ENCODE data around the gene PAQR4.

The PAQR4 gene

DNA sequence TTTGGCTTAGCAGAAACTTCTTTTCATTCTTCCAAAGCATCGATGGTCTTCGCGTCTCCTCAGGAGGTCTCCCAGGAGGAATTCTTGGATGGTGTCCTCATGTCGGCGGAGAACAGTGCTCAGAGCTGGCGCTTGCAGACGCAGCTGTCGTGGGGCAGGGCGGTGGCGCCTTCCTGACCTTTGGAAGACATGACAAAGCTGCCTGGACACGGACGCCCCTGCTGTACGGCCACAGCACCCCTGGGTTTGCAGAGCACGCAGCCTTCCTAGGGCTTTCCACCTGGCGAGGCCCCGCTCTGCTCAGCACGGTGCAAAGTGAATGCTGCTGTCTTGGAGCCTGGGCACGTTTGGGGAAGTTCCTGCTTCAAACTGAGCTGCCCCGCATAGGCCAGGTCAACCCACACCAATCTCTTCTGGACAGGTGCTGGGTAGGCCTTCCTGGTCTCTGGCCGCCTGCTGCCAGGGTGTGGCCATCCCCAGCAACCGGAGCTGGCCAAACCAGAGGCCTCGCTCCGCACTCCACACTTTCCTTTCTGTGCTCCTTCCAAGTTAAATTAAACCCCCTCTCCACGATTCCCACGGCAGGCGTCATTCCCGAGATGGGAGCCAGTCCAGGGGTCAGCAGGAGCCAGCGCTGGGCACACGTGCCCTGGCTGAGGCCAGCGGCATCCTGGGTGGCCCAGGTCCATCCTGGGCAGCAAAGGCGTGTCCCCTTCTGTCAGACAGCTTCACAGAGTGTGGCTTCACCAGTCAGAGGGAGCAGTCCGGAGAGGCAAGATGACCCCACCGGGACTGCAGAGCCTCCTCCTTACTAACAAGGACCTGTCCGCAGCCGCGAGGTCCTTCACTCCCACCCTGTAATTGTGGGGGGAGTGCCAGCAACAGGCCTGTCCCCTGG, 20.1 kb upstream of the PAQR4 start:
- TF ChIP-seq, protein P1, sequence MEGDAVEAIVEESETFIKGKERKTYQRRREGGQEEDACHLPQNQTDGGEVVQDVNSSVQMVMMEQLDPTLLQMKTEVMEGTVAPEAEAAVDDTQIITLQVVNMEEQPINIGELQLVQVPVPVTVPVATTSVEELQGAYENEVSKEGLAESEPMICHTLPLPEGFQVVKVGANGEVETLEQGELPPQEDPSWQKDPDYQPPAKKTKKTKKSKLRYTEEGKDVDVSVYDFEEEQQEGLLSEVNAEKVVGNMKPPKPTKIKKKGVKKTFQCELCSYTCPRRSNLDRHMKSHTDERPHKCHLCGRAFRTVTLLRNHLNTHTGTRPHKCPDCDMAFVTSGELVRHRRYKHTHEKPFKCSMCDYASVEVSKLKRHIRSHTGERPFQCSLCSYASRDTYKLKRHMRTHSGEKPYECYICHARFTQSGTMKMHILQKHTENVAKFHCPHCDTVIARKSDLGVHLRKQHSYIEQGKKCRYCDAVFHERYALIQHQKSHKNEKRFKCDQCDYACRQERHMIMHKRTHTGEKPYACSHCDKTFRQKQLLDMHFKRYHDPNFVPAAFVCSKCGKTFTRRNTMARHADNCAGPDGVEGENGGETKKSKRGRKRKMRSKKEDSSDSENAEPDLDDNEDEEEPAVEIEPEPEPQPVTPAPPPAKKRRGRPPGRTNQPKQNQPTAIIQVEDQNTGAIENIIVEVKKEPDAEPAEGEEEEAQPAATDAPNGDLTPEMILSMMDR (IDR thresholded peaks at IDR 0.05; ENCODE audit: low read depth, low read length): no peak
- H3K4me3 ChIP-seq (ENCODE audit: low read depth, low read length): no peak overlapping the region

- TF ChIP-seq, protein P1 (IDR thresholded peaks at IDR 0.05; ENCODE audit: low read depth, low read length): no peak
- no peak overlapping the region for H3K4me3 ChIP-seq (ENCODE audit: low read depth, low read length)
Measured at GRCh38 chr16:2949705-2950352, 19.3 kb upstream of the PAQR4 start.

DNA sequence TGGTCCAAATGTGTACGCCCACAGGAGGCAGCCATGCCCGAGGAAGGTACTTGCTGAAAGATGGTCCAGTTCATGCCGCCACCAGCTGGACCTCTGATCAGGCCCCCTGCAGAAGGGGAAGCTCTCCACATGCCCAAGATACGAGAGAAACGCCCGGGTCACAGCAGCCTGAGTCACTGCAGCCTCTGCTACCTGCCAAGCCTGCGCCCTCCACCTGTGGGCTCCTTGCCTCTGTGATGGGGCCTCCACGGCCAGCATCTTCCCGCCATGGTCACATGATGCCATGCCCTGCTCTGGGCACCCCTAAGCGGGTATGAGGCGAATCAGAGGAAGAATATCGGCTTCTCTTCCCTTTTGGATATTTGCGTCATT, 18.8 kb upstream of the PAQR4 start:
- H3K4me3 ChIP-seq (ENCODE audit: low read depth, low read length): no peak overlapping the region
- TF ChIP-seq, protein P1 (IDR thresholded peaks at IDR 0.05; ENCODE audit: low read depth, low read length): no peak

DNA sequence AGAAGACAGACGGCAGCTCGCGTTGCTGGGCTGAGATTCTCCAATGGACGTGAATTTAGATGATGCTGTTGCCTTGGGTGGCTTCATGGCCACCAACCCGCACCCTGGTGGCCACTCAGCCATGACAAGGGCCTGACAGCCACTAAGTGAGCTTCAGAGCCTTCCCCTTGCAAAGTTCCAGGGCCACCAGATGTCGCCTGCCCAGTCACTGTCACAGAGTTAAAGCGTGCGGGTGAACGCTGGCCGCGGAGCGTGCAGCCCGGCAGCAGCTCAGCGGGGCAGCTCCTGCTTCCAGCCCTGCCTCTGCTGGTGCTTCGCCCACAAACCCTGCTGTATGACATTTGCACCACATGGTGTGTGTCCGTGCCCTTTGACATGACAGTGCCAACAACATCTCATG, 18.4 kb upstream of the PAQR4 start:
- TF ChIP-seq, protein P1 (IDR thresholded peaks at IDR 0.05; ENCODE audit: low read depth, low read length): no peak
- no peak overlapping the region for H3K4me3 ChIP-seq (ENCODE audit: low read depth, low read length)

DNA sequence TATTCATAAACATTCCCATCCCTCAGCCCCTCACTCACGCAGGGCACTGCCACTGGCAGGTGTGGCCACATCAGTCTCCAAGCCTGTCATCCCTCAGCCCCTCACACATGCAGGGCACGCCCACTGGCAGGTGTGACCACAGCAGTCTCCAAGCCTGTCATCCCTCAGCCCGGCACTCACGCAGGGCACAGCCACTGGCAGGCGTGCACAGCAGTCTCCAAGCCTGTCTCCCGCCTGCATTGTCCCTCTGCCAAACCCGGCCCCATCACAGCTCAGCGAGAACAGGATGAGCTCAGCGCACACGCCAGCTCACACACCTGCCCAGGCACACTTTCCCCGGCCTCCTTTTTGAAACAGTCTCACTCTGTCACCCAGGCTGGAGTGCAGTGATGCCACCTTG, 16.5 kb upstream of the PAQR4 start:
- H3K4me3 ChIP-seq (ENCODE audit: low read depth, low read length): no peak overlapping the region
- TF ChIP-seq, protein P1 (IDR thresholded peaks at IDR 0.05; ENCODE audit: low read depth, low read length): no peak

DNA sequence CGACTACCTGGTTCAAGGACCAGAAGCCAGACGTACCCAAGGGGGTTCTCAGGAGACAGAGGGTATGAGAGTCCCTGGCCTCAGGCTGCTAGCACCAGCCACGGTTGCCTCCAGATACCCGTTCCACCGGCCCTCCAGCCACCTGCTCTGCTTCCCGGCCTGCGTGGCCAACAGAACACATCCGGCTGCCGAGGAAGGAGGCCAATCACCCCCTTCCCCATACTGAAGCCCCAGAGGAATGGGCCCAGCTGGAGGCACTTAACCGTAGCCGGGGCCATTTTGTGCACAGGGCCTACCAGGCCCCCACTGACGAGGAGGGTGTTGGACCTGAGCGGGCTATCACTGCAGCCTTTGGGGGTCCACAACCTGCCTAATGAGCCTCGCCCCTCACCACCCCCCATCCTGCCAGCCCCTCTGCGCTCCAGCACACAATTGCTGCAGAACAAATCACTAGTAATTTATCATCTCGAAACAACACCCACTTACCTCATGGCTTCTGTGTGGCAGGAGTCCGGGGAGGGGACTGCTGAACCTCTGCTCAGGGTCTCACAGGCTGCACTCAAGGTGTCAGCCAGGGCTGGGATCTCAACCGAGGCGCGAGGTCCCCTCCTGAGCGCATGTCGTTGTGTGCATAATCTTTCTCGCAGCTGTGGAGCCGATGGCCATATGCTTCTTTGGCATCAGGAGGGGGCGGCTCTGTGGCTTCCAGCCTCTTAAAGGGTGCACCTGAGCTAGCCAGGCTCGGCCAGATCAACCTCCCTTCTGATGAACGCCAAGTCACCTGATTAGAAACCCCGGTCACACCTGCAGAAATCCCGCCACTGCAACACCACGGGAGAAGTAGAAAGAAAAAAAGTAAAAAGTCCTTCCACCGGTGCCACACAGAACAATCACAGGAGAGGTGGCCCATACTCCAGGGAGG, 15.2 kb upstream of the PAQR4 start:
- TF ChIP-seq, protein P1 (IDR thresholded peaks at IDR 0.05; ENCODE audit: low read depth, low read length): no peak
- no peak overlapping the region for H3K4me3 ChIP-seq (ENCODE audit: low read depth, low read length)

Measured in WI38 (cell line).